ENCODE results near the gene NOP58.
"Not testable (repeated sequence)": the region's sequence is repeated elsewhere in the genome, so short reads cannot be mapped to it uniquely, and the experiment has no call there.

The NOP58 gene

GRCh38 chr2:202306034-202306433 is 40.5 kb downstream of the NOP58 start:
- no peak for DNase-seq

DNA sequence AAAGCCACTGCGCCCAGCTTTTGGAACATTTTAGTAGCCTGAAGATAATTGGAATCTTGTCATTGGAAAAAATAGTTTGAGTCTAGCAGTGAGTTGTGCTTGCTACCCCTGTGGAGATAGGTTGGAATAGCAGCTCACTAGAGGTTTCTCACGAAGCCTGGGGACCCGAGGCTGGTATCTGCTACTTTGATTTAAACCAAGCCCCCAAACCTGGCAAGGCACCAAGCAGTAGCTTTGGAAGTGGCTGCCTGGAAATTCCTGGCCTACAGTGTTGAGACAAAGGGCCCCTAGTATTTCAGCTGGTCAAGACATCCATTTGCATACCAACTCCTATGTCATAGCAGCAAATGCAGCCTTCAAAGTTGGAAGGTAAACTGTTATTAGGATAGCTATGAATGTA is 42.1 kb downstream of the NOP58 start:
- DNase-seq = no peak

- DNase-seq = no peak
Measured at GRCh38 chr2:202311823-202312388, 46.3 kb downstream of the NOP58 start.

- no peak for DNase-seq
Measured at GRCh38 chr2:202314116-202314515, 48.6 kb downstream of the NOP58 start.

GRCh38 chr2:202317080-202317857 is 51.7 kb downstream of the NOP58 start:
- peak; percentile 96 for DNase-seq

DNA sequence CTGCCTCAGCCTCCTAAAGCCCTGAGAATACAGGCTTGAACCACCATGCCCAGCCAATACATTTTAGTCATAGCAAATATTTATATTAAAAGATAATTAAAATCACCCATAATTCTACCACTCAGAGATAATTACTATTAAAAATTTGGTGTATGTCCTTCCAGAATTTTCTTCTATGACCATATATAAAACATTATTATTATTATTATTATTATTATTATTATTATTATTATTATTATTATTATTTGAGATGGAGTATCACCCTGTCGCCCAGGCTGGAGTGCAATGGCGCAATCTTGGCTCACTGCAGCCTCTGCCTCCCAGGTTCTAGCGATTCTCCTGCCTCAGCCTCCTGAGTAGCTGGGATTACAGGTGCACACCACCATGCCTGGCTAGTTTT is 54.8 kb downstream of the NOP58 start:
- not testable (repeated sequence) for DNase-seq

- DNase-seq = no peak
Measured at GRCh38 chr2:202322435-202322834, 56.9 kb downstream of the NOP58 start.

GRCh38 chr2:202327858-202328257 is 62.3 kb downstream of the NOP58 start:
- no peak for DNase-seq

GRCh38 chr2:202335791-202336467 is 70.4 kb downstream of the NOP58 start:
- peak; percentile 66 for DNase-seq

GRCh38 chr2:202337151-202337550 is 71.6 kb downstream of the NOP58 start:
- DNase-seq = peak; percentile 14

GRCh38 chr2:202337706-202338346 is 72.3 kb downstream of the NOP58 start:
- no peak for DNase-seq

GRCh38 chr2:202339071-202339870 is 73.7 kb downstream of the NOP58 start:
- DNase-seq = peak; percentile 90

DNA sequence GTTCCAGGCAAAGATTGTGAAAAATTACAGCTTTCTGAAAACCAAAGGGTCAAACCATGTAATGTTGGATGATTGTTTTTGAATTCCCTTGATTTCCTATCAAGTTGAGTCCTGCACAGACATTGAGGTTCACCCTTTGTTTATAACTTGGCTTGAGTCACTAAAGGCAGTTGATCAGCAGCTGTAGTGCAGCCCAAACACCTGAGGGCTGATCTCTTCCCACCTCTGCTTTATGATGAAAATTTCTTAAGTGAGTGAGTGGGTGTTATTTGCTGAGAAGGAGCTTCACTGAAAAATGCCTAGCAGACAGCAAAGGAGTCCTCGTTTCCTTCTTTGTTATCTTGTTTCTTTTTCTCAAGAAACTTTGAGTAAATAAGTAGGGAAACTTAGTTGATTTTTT is 78.6 kb downstream of the NOP58 start:
- no peak for DNase-seq

DNA sequence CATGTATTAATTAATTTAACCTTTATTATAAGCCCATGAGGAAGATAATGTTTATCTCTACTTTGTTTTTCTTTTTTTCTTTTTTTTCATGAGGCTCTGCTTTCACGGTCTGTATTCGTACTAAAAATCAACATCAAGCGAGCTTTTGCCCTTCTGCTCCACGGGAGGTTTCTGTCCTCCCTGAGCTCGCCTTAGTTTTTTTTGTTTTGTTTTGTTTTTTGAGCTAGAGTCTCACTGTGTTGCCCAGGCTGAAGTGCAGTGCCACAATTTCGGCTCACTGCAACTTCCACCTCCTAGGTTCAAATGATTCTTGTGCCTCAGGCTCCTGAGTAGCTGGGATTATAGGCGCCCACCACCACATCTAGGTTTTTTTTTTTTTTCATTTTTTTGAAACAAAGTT is 80.6 kb downstream of the NOP58 start:
- DNase-seq = no peak
